HEK293 (cell line): ENCODE data around the gene GARIN5A.

ENCODE experiments used
- GLIS2 ChIP-seq: fragments of 450-650 bp; formaldehyde crosslinking; IDR thresholded peaks from 2 replicates; pipeline ENCODE4 v1.5.1; 2016; ENCODE audit warnings: missing biosample characterization, missing genetic modification characterization
- HOXA7 ChIP-seq: sonication (generic); formaldehyde crosslinking; IDR thresholded peaks from 2 replicates; pipeline ENCODE4 v1.8.1; 2022; ENCODE audit warnings: missing genetic modification reagents, borderline replicate concordance
- HOXC10 ChIP-seq: sonication (generic); formaldehyde crosslinking; IDR thresholded peaks from 2 replicates; pipeline ENCODE4 v1.8.1; 2023; ENCODE audit warnings: mild to moderate bottlenecking, missing genetic modification reagents
- KLF17 ChIP-seq: fragments of 450-650 bp; formaldehyde crosslinking; IDR thresholded peaks from 2 replicates; pipeline ENCODE4 v1.5.1; 2016; ENCODE audit warnings: missing biosample characterization, missing genetic modification characterization
- KLF7 ChIP-seq: fragments of 450-650 bp; formaldehyde crosslinking; IDR thresholded peaks from 2 replicates; pipeline ENCODE4 v1.5.1; 2016; ENCODE audit warnings: missing biosample characterization, missing genetic modification characterization, borderline replicate concordance
- KLF8 ChIP-seq: fragments of 450-650 bp; formaldehyde crosslinking; IDR thresholded peaks from 2 replicates; pipeline ENCODE4 v1.5.1; 2016; ENCODE audit warnings: missing biosample characterization, missing genetic modification characterization
- MYNN ChIP-seq: fragments of 450-650 bp; formaldehyde crosslinking; IDR thresholded peaks from 2 replicates; pipeline ENCODE4 v1.5.1; 2016; ENCODE audit warnings: missing biosample characterization, missing genetic modification characterization, borderline replicate concordance
- PBX3 ChIP-seq: sonication (generic); formaldehyde crosslinking; IDR thresholded peaks from 2 replicates; pipeline ENCODE4 v1.8.1; 2022; ENCODE audit warnings: mild to moderate bottlenecking, moderate library complexity, missing genetic modification reagents
- SP7 ChIP-seq: fragments of 450-650 bp; formaldehyde crosslinking; IDR thresholded peaks from 2 replicates; pipeline ENCODE4 v1.5.1; 2016; ENCODE audit warnings: missing biosample characterization, missing genetic modification characterization
- TCF7L2 ChIP-seq: IDR thresholded peaks from 2 replicates; pipeline ENCODE4 v1.6.1; 2011; ENCODE audit warnings: low read depth, mild to moderate bottlenecking, inconsistent platforms, low read length, moderate library complexity, borderline replicate concordance
- YY2 ChIP-seq: fragments of 450-650 bp; formaldehyde crosslinking; IDR thresholded peaks from 2 replicates; pipeline ENCODE4 v1.5.1; 2016; ENCODE audit warnings: missing biosample characterization, missing genetic modification characterization
- ZBTB44 ChIP-seq: fragments of 450-650 bp; IDR thresholded peaks from 2 replicates; pipeline ENCODE4 v1.5.1; 2018; ENCODE audit warnings: missing biosample characterization, mild to moderate bottlenecking, missing genetic modification characterization
- ZNF10 ChIP-seq: fragments of 450-650 bp; formaldehyde crosslinking; IDR thresholded peaks from 2 replicates; pipeline ENCODE4 v1.5.1; 2017; ENCODE audit warnings: missing biosample characterization, missing genetic modification characterization
- ZNF114 ChIP-seq: fragments of 450-650 bp; formaldehyde crosslinking; IDR thresholded peaks from 2 replicates; pipeline ENCODE4 v1.5.0; 2017; ENCODE audit warnings: missing biosample characterization, missing genetic modification characterization
- ZNF138 ChIP-seq: fragments of 450-650 bp; formaldehyde crosslinking; IDR thresholded peaks from 2 replicates; pipeline ENCODE4 v1.5.1; 2016; ENCODE audit warnings: missing biosample characterization, missing genetic modification characterization, borderline replicate concordance
- ZNF155 ChIP-seq: fragments of 450-650 bp; formaldehyde crosslinking; IDR thresholded peaks from 2 replicates; pipeline ENCODE4 v1.5.1; 2016; ENCODE audit warnings: missing biosample characterization, missing genetic modification characterization
- ZNF175 ChIP-seq: fragments of 450-650 bp; formaldehyde crosslinking; IDR thresholded peaks from 2 replicates; pipeline ENCODE4 v1.5.1; 2016; ENCODE audit warnings: missing biosample characterization, missing genetic modification characterization
- ZNF19 ChIP-seq: fragments of 450-650 bp; formaldehyde crosslinking; IDR thresholded peaks from 2 replicates; pipeline ENCODE4; 2016; ENCODE audit warnings: missing biosample characterization, missing genetic modification characterization, low read depth
- ZNF211 ChIP-seq: fragments of 450-650 bp; formaldehyde crosslinking; IDR thresholded peaks from 2 replicates; pipeline ENCODE4 v1.5.1; 2016; ENCODE audit warnings: low read depth, missing biosample characterization, missing genetic modification characterization
- ZNF214 ChIP-seq: fragments of 450-650 bp; formaldehyde crosslinking; IDR thresholded peaks from 2 replicates; pipeline ENCODE4 v1.5.1; 2017; ENCODE audit warnings: missing biosample characterization, mild to moderate bottlenecking, missing genetic modification characterization, borderline replicate concordance
- ZNF366 ChIP-seq: fragments of 450-650 bp; formaldehyde crosslinking; conservative IDR thresholded peaks from 2 replicates; pipeline ENCODE4 v1.5.1; 2016; ENCODE audit warnings: missing biosample characterization, missing genetic modification characterization
- ZNF426 ChIP-seq: fragments of 450-650 bp; formaldehyde crosslinking; IDR thresholded peaks from 2 replicates; pipeline ENCODE4 v1.5.1; 2017; ENCODE audit warnings: missing biosample characterization, missing genetic modification characterization, mild to moderate bottlenecking, inconsistent platforms, moderate library complexity
- ZNF514 ChIP-seq: fragments of 450-650 bp; formaldehyde crosslinking; IDR thresholded peaks from 2 replicates; pipeline ENCODE4 v1.5.1; 2016; ENCODE audit warnings: missing biosample characterization, missing genetic modification characterization
- ZNF558 ChIP-seq: fragments of 450-650 bp; formaldehyde crosslinking; IDR thresholded peaks from 2 replicates; pipeline ENCODE4 v1.5.1; 2016; ENCODE audit warnings: missing biosample characterization, missing genetic modification characterization
- ZNF561 ChIP-seq: fragments of 450-650 bp; IDR thresholded peaks from 2 replicates; pipeline ENCODE4 v1.5.1; 2018; ENCODE audit warnings: missing biosample characterization, missing genetic modification characterization, borderline replicate concordance
- ZNF571 ChIP-seq: fragments of 450-650 bp; formaldehyde crosslinking; IDR thresholded peaks from 2 replicates; pipeline ENCODE4 v1.5.0; 2017; ENCODE audit warnings: missing biosample characterization, missing genetic modification characterization
- ZNF600 ChIP-seq: fragments of 450-650 bp; formaldehyde crosslinking; IDR thresholded peaks from 2 replicates; pipeline ENCODE4 v1.5.1; 2016; ENCODE audit warnings: missing biosample characterization, missing genetic modification characterization
- ZNF623 ChIP-seq: fragments of 450-650 bp; formaldehyde crosslinking; IDR thresholded peaks from 2 replicates; pipeline ENCODE4 v1.5.1; 2016; ENCODE audit warnings: missing biosample characterization, missing genetic modification characterization
- ZNF626 ChIP-seq: fragments of 450-650 bp; sonication (Bioruptor Pico); formaldehyde crosslinking; IDR thresholded peaks from 2 replicates; pipeline ENCODE4 v1.5.1; 2018; ENCODE audit warnings: missing biosample characterization, missing genetic modification characterization, inconsistent platforms
- ZNF629 ChIP-seq: fragments of 450-650 bp; formaldehyde crosslinking; IDR thresholded peaks from 2 replicates; pipeline ENCODE4 v1.5.1; 2017; ENCODE audit warnings: missing biosample characterization, missing genetic modification characterization
- ZNF692 ChIP-seq: fragments of 450-650 bp; formaldehyde crosslinking; IDR thresholded peaks from 2 replicates; pipeline ENCODE4 v1.5.1; 2016; ENCODE audit warnings: missing biosample characterization, missing genetic modification characterization
- ZNF701 ChIP-seq: fragments of 450-650 bp; formaldehyde crosslinking; IDR thresholded peaks from 2 replicates; pipeline ENCODE4 v1.5.1; 2016; ENCODE audit warnings: missing biosample characterization, missing genetic modification characterization
- ZNF704 ChIP-seq: fragments of 450-650 bp; formaldehyde crosslinking; IDR thresholded peaks from 2 replicates; pipeline ENCODE4 v1.5.1; 2016; ENCODE audit warnings: missing biosample characterization, missing genetic modification characterization
- ZNF747 ChIP-seq: fragments of 450-650 bp; formaldehyde crosslinking; IDR thresholded peaks from 2 replicates; pipeline ENCODE4 v1.5.1; 2016; ENCODE audit warnings: missing biosample characterization, missing genetic modification characterization
- ZNF830 ChIP-seq: fragments of 450-650 bp; IDR thresholded peaks from 2 replicates; pipeline ENCODE4 v1.5.0; 2018; ENCODE audit warnings: missing biosample characterization, missing genetic modification characterization, low read depth, mild to moderate bottlenecking, moderate library complexity
- ZSCAN5A ChIP-seq: fragments of 450-650 bp; formaldehyde crosslinking; IDR thresholded peaks from 2 replicates; pipeline ENCODE4 v1.5.1; 2016; ENCODE audit warnings: missing biosample characterization, missing genetic modification characterization

Gene GARIN5A

GRCh38 chr19:50455992-50456391 lies 20.7 kb downstream of the GARIN5A start (continued):
- no peak for TF ChIP-seq KLF8 (tag by site-specific recombination)
- no peak for TF ChIP-seq ZNF629 (tag by site-specific recombination)
- TF ChIP-seq SP7 = no peak
- TF ChIP-seq ZNF623 = no peak
- no peak for TF ChIP-seq ZNF214 (tag by site-specific recombination)
- peak; percentile 36; the same call in 1 of the 2 replicates for TF ChIP-seq YY2
- no peak for TF ChIP-seq ZNF571 (tag by site-specific recombination)
- no peak for TF ChIP-seq ZNF175 (tag by site-specific recombination)
- TF ChIP-seq ZNF138 (tag by site-specific recombination) = no peak
- TF ChIP-seq ZNF701 (tag by site-specific recombination) = no peak
- no peak for TF ChIP-seq ZNF155 (tag by site-specific recombination)
- TF ChIP-seq ZNF692 (tag by site-specific recombination) = no peak
- peak; percentile 100 for TF ChIP-seq ZNF366 (tag by site-specific recombination)
- no peak for TF ChIP-seq ZNF830 (tag by site-specific recombination)
- TF ChIP-seq ZNF10 = no peak
- TF ChIP-seq ZNF114 (tag by site-specific recombination) = peak; percentile 72; the same call in 1 of the 2 replicates
- no peak for TF ChIP-seq ZNF704 (tag by site-specific recombination)
- TF ChIP-seq ZBTB44 (tag by site-specific recombination) = no peak
- no peak for TF ChIP-seq KLF17
- no peak for TF ChIP-seq GLIS2
- no peak for TF ChIP-seq ZNF558 (tag by site-specific recombination)
- no peak for TF ChIP-seq ZNF600 (tag by site-specific recombination)
- TF ChIP-seq ZNF561 (tag by site-specific recombination) = no peak
- no peak for TF ChIP-seq MYNN (tag by site-specific recombination)
- no peak for TF ChIP-seq ZNF426 (tag by site-specific recombination)
- TF ChIP-seq ZSCAN5A = no peak
- TF ChIP-seq PBX3 (CRISPR knock-in tag) = no peak
- TF ChIP-seq ZNF19 (tag by site-specific recombination) = no peak
- TF ChIP-seq HOXA7 (CRISPR knock-in tag) = no peak
- TF ChIP-seq TCF7L2 = no peak
- no peak for TF ChIP-seq HOXC10 (CRISPR knock-in tag)
- no peak for TF ChIP-seq ZNF211 (tag by site-specific recombination)
- TF ChIP-seq KLF7 (tag by site-specific recombination) = no peak
- no peak for TF ChIP-seq ZNF747 (tag by site-specific recombination)
- no peak for TF ChIP-seq ZNF626 (tag by site-specific recombination)
- TF ChIP-seq ZNF514 = no peak
